GM11168 (cell line): ENCODE data around the gene KRTAP5-3.
"Not testable (repeated sequence)": the region's sequence is repeated elsewhere in the genome, so short reads cannot be mapped to it uniquely, and the experiment has no call there.

Experiments used
- in situ Hi-C: fragments of 300-500 bp; cut with MboI; formaldehyde crosslinking; loops from one replicate; pipeline ENCODE4 v1.12.0; 2022; ENCODE audit warnings: low sequenced_read_pairs; ENCODE audit not compliant: unreplicated experiment

The KRTAP5-3 gene

GRCh38 chr11:1624621-1625020 lies 16.4 kb upstream of the KRTAP5-3 start:
- in situ Hi-C loops = no loop called here

- in situ Hi-C loops = no loop called here
Observed at GRCh38 chr11:1623716-1624115, 15.5 kb upstream of the KRTAP5-3 start.

DNA sequence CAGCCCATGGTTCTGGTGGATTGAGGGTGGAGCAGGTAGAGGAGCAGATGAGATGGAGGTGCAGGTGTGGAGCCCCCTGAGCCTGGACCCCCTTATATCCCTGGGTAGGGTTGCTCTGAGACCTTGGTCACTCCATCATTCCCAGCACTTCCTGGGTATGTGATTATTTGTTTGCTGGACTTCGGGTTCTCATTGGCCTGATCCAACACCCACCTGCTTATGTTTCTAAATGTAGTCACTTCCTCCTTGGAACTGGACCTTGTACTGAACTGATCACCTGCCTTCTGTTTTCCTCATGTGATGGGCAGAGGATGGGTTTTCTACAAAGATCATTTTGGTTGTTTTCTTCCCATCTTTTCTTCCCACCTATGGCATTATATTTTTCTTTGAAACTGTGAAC lies 13.8 kb upstream of the KRTAP5-3 start, which contains the start of gene KRTAP5-4:
TSS of gene KRTAP5-4 (minus strand) at position 53 of the 400 bp plus-strand sequence. CDS start at position 8, 45 bp downstream.
- in situ Hi-C loops = no loop called here

GRCh38 chr11:1619449-1619848 lies 11.2 kb upstream of the KRTAP5-3 start:
- in situ Hi-C loops = no loop called here

DNA sequence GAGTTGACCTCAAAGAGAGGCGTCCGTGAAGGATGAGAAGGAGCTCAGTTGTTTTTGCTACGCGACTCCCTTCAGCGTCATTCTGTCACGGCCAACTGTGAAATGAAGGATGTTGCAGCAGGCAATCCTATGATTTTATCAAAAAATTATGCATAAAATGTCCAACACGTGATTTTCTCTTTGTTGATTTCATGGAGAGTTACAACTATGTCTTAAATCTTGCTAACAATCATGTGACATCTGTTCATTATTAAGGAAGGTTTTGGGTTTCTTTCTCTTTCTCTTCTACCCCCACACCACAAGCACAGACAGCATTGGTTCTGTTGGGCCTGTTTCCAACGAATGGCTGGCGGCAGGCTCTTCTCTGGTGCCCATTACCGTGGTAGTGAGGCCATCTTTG lies 10.0 kb upstream of the KRTAP5-3 start:
- in situ Hi-C loops = no loop called here

- in situ Hi-C loops = not testable (repeated sequence)
Observed at GRCh38 chr11:1607901-1608300, 362 bp downstream of the KRTAP5-3 start.

DNA sequence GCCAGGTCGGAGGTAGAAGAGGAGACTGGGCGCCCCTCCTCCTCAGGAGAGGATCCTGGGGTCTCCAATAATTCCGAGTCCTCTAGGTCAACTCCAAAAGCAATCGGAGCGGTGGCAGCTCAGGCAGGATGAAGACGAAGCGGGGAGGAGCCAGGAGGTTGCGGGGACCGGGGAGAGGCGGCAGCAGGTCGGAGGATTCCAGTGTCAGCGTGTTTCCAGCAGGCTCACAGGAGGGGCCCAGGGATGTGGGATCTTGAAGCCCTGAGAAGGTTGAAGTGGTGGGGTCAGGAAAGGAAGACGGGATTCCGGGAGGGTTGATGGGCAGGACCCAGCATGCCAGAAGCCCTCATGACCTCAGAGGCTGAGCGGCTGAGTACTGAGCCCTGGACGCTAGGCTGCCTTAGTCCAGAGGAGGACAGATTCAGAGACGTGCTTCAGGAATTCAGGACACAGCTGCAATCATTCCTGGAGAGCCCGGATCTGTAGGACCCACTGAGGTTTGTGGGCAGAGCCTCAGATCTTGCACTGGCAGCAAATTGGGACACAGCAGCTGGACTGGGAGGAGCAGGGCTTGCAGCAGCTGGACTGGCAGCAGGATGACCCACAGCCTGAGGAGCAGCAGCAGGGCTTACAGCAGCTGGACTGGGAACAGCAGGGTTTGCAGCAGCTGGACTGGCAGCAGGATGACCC lies 962 bp downstream of the KRTAP5-3 start:
- in situ Hi-C loops = not testable (repeated sequence)

- in situ Hi-C loops = not testable (repeated sequence)
Observed at GRCh38 chr11:1605923-1606322, 2.3 kb downstream of the KRTAP5-3 start.

- in situ Hi-C loops = no loop called here
Observed at GRCh38 chr11:1604711-1605110, 3.6 kb downstream of the KRTAP5-3 start.

GRCh38 chr11:1604181-1604580 lies 4.1 kb downstream of the KRTAP5-3 start:
- in situ Hi-C loops = no loop called here

- in situ Hi-C loops = no loop called here
Observed at GRCh38 chr11:1603629-1604028, 4.6 kb downstream of the KRTAP5-3 start.

- in situ Hi-C loops = not testable (repeated sequence)
Observed at GRCh38 chr11:1601663-1602062, 6.6 kb downstream of the KRTAP5-3 start.

DNA sequence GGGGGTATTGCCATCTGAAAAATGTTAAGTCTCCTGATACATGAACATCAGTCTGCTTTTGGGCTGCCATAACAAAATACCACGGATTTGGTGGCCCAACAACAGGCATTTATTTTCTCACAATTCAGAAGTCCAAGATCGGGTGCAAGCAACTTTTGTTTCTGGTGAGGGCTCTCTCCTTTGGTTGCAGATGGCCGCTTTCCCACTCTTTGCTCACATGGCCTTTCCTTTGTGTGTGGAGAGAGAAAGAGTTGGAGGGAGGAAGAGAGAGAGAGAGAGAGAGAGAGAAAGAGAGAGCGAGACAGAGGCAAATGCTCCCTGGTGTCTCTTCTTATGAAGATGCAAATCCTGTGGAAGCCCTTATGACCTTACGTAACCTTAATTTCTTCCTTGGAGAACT lies 7.6 kb downstream of the KRTAP5-3 start:
- in situ Hi-C loops = no loop called here

DNA sequence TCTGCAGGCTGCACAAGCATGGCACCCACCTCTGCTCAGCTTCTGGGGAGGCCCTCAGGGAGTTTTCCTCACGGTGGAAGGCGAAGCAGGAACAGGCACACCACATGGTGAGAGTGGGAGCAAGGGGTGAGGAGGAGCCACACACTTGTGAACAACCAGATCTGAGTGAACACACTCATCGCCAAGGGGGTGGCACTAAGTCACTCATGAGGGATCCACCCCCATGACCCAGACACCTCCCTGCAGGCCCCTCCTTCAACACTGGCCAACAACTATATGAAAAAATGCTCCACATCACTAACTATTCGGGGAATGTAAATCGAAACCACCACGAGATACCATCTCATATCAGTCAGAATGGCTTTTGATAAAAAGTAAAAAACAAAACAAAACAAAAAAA lies 9.4 kb downstream of the KRTAP5-3 start:
- in situ Hi-C loops = no loop called here

- in situ Hi-C loops = not testable (repeated sequence)
Observed at GRCh38 chr11:1598406-1598805, 9.9 kb downstream of the KRTAP5-3 start.

- in situ Hi-C loops = no loop called here
Observed at GRCh38 chr11:1597994-1598380, 10.3 kb downstream of the KRTAP5-3 start, which contains the start of gene KRTAP5-2. Gene KRTAP5-2 (minus strand): TSS chr11:1598294. CDS start chr11:1598250, 44 bp downstream.

- in situ Hi-C loops = no loop called here
Observed at GRCh38 chr11:1597331-1597993, 10.8 kb downstream of the KRTAP5-3 start.

DNA sequence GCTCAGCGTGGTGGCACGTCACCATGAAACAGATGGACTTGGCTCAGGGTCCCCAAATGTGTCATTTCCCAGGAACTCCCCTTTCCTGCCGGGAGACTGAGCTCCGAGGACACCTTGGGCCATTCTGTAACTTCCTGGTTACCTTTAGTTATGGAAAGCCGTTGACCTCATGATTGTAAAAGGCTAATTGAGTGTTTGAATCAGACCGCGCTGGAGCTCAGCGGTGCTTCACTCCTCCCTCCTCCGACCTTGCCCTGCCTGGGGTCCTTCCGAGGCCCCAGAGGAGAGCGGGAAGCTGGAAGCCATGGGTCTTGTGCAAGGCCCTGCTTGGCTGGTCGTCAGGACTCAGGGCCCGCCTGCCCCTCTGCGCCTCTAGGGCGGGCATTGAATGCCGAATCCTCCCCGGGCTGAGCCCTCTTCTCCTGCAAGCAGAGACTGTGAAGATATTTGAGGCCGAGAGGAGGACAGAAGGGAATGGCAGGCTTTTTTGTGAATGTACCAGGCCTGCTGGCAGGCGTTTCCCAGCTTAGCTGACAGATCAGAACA lies 11.6 kb downstream of the KRTAP5-3 start:
- in situ Hi-C loops = not testable (repeated sequence)

DNA sequence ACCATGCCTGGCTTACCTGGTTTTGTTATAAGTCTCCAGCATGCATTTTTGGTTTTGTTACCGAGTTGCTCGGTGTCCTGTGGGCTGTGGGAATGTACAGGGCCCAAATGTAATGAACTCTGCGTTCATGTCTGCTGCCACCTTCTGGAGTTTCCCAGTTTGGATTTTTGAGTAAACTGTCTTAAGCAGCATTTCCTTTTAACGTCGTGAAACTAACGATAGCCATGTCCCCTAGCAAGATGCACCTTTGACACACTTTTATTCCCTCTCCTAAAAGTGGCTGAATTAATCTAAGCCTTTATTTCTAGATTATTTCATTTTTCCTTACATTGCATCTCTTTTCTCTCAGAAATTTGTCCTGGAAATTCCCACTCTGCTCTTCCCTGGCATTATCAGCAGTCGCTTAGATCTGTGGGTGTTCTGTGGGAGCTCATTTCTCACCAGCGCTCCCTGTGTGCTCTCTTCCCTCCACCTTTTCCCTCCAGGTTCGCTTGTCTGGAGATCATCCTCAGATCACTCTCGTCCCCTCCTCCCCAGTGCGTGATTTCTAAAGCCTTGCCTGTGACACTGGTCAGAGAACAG lies 12.2 kb downstream of the KRTAP5-3 start:
- in situ Hi-C loops = not testable (repeated sequence)

DNA sequence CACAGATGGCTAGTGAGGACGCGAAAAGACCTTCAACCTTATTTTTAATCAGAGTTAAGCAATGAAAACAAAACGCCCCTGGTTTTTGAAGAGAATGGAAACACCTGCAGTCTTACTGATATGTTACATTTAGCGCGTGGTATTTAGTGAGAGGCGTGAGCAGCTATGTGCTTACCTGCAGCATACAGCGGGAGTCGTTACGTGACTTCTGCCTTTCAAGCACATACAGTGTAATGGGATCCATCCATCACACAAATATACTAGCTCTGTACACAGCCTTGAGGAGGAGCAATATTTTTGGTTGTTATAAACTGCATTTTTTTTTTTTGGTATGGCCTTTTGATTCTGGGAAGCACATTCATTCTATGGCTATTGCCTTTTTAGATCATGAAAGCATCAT lies 15.6 kb downstream of the KRTAP5-3 start:
- in situ Hi-C loops = no loop called here

DNA sequence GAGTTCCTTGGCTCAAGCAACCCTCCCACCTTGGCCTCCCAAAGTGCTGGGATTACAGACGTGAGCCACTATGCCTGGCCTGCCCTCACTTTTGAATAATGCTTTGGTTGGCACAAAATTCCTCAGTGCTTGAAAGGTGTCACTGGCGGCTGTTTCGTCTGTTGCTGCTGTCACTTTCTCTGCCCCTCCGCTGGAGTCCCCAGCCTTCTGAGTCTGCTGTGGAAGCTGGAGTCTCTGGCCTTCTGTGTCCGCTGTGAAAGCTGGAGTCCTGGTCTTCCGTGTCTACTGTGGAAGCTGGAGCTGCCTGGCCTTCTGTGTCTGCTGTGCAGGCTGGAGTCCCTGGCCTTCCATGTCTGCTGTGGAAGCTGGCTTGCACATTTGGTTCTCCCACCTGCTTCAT lies 18.3 kb downstream of the KRTAP5-3 start:
- in situ Hi-C loops = no loop called here
